ENCODE results near the gene NAT14.

GRCh38 chr19:55479451-55480230, 5.3 kb upstream of the NAT14 start:
- TF ChIP-seq CTCF (IDR thresholded peaks at IDR 0.05 in 2 of 3, conservative IDR thresholded peaks at IDR 0.05 in 1 of 3; ENCODE audit: borderline replicate concordance in 1 of 3, insufficient read depth in 1 of 3, low read depth in 2 of 3, low read length in 2 of 3) (no peak), POLR2AphosphoS5 (IDR thresholded peaks at IDR 0.05; ENCODE audit: low read depth, low read length) (no peak), POLR2A (IDR thresholded peaks at IDR 0.05; ENCODE audit: borderline replicate concordance, extremely low read depth, insufficient read depth, insufficient read length) (no peak), MAX (IDR thresholded peaks at IDR 0.05) (no peak), SRF (IDR thresholded peaks at IDR 0.05; ENCODE audit: low read depth) (no peak), EGR1 (IDR thresholded peaks at IDR 0.05; ENCODE audit: low read depth) (no peak), EZH2 (IDR thresholded peaks at IDR 0.05) (no peak), TCF7L2 (IDR thresholded peaks at IDR 0.05; ENCODE audit: borderline replicate concordance, extremely low read depth, insufficient read depth, insufficient read length) (no peak), RAD21 (IDR thresholded peaks at IDR 0.05; ENCODE audit: low read depth) (no peak), SIN3A (IDR thresholded peaks at IDR 0.05; ENCODE audit: low read depth) (no peak), YY1 (IDR thresholded peaks at IDR 0.05; ENCODE audit: extremely low read depth, insufficient replicate concordance, low read depth, low read length) (no peak)
